Sigmoid colon (tissue), 4 donors: ENCODE measurements around the gene MED14.

Experiments used
- EP300 ChIP-seq, 4 donors: sonication (generic); formaldehyde crosslinking; IDR thresholded peaks; one replicate each; pipeline ENCODE4 v1.6.1; 2017; ENCODE audit warnings: antibody characterized with exemption in 4 of 4
- POLR2A ChIP-seq, 2 donors: fragments of 450-650 bp; IDR thresholded peaks; one replicate each; pipeline ENCODE4 v1.6.1; 2016; ENCODE audit warnings: antibody characterized with exemption in 2 of 2, mild to moderate bottlenecking in 2 of 2, moderate library complexity in 2 of 2
- POLR2AphosphoS5 ChIP-seq, 4 donors: sonication (generic); formaldehyde crosslinking; IDR thresholded peaks; one replicate each; pipeline ENCODE4 v1.6.1; 2017; ENCODE audit warnings: antibody characterized with exemption in 4 of 4
- TF ChIP-seq, protein P1 (sequence below), 4 experiments: fragments of 450-650 bp in 3 of 4; fragments of 200-600 bp in 1 of 4; IDR thresholded peaks; one replicate each; pipeline ENCODE4 v1.5.1; 2016 to 2019; ENCODE audit warnings: antibody characterized with exemption in 4 of 4, mild to moderate bottlenecking in 3 of 4, moderate library complexity in 2 of 4

DNA sequence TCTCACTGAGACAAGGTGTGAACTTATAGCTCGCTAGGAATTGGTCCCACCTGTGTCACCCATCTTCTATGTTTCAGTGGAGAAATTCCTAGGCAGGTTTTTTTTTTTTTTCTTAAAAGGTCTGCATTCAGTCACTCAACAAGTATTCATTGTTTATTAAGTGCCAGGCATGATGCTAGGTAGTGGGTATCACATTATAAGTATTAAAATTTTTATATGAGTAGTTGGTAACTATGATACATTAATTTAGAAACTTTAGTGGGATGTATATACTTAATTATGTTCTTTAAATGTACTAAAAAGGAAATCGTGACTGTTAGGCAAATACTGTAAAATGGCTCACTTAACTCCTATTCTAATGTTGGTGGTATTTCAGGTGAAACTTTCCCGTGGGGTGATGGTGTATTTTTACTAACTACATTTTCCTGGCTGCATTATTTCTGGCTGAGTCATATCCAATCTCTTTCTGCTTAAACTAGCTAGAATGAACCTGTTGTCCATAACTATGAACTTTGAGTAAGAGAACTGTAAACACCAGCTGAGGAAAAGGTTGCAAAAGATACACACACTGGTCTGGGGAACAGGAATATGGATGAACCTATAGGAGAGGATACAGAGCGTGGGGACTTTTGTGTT, 49.3 kb upstream of the MED14 start:
- TF ChIP-seq, protein P1, sequence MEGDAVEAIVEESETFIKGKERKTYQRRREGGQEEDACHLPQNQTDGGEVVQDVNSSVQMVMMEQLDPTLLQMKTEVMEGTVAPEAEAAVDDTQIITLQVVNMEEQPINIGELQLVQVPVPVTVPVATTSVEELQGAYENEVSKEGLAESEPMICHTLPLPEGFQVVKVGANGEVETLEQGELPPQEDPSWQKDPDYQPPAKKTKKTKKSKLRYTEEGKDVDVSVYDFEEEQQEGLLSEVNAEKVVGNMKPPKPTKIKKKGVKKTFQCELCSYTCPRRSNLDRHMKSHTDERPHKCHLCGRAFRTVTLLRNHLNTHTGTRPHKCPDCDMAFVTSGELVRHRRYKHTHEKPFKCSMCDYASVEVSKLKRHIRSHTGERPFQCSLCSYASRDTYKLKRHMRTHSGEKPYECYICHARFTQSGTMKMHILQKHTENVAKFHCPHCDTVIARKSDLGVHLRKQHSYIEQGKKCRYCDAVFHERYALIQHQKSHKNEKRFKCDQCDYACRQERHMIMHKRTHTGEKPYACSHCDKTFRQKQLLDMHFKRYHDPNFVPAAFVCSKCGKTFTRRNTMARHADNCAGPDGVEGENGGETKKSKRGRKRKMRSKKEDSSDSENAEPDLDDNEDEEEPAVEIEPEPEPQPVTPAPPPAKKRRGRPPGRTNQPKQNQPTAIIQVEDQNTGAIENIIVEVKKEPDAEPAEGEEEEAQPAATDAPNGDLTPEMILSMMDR (IDR thresholded peaks at IDR 0.05), result no peak
- TF ChIP-seq POLR2A (IDR thresholded peaks at IDR 0.05), result no peak
- TF ChIP-seq POLR2AphosphoS5 (IDR thresholded peaks at IDR 0.05), result no peak
- no peak for TF ChIP-seq EP300 (IDR thresholded peaks at IDR 0.05)
